ENCODE results near the gene NID2. TPM values are rescaled to one million over a fixed set of nuclear protein-coding genes. Genes with fewer than 3 reads are reported as not detected.

The NID2 gene
- total RNA-seq, 2 donors from 2014 or later = 18.8 to 28.7 TPM

DNA sequence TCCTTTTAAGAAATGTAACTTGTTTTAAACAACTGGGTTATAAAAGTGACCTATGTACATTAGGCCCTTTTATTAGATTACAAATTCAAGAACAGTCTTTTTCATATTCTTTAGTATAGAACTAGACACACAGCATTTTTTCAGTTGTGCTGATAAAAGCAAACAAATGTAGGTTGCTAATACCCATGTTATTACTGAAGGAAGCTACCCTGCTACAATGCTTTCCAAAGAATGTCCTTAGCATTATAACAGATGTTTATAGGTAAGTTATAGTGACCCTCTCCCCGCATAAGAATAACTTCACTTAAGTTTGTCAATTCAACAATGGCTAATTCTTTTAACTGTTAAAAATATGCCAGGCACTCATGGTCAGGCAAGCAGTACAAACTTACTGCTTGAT is 61.6 kb downstream of the NID2 start:
- DNase-seq = no peak
- Histone ChIP-seq H3K9ac (ENCODE audit: low read depth in 2 of 2, low read length in 2 of 2) (no peak overlapping the region), H3K4me1 (no peaks in the 10 kb centered on the region), H3K36me3 (peaks cover 8% of the 10 kb centered on the region), H3K4me3 (no peak overlapping the region), H3K27ac (no peak overlapping the region), H3K9me3 (no peaks in the 10 kb centered on the region), H3K27me3 (no peaks in the 10 kb centered on the region)
- intact Hi-C loops (cut with DNase I) = loop anchor here (10.0 kb wide), 1 partner anchor 468 kb away; no protein-coding TSS in a partner anchor
- TF ChIP-seq, protein P1, sequence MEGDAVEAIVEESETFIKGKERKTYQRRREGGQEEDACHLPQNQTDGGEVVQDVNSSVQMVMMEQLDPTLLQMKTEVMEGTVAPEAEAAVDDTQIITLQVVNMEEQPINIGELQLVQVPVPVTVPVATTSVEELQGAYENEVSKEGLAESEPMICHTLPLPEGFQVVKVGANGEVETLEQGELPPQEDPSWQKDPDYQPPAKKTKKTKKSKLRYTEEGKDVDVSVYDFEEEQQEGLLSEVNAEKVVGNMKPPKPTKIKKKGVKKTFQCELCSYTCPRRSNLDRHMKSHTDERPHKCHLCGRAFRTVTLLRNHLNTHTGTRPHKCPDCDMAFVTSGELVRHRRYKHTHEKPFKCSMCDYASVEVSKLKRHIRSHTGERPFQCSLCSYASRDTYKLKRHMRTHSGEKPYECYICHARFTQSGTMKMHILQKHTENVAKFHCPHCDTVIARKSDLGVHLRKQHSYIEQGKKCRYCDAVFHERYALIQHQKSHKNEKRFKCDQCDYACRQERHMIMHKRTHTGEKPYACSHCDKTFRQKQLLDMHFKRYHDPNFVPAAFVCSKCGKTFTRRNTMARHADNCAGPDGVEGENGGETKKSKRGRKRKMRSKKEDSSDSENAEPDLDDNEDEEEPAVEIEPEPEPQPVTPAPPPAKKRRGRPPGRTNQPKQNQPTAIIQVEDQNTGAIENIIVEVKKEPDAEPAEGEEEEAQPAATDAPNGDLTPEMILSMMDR (IDR thresholded peaks at IDR 0.05) = no peak

DNA sequence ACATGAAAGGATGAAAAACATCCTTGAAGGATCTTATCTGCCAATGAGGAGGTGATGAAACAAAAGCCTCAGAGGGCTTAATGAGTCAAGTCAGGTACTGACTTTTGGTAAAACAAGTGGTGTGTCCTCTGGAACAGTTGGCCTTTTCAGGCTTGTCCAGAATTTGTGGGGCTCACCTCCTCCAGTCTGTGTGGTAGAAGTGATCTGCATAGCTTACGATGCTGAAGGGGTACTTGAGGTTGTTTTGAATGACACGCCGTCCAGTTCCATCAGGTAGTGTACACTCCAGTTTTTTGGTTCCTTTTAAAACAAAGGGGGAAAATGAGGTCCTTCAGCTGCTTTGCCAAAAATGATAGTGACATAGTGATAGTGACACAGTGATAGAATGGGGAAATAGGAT is 62.5 kb downstream of the NID2 start:
- no peak overlapping the region for H3K27ac ChIP-seq
- no peaks in the 10 kb centered on the region for H3K27me3 ChIP-seq
- no peaks in the 10 kb centered on the region for H3K4me1 ChIP-seq
- H3K36me3 ChIP-seq = peaks cover 5% of the 10 kb centered on the region
- no peaks in the 10 kb centered on the region for H3K9me3 ChIP-seq
- no peak overlapping the region for H3K9ac ChIP-seq (ENCODE audit: low read depth in 2 of 2, low read length in 2 of 2)
- TF ChIP-seq, protein P1 (IDR thresholded peaks at IDR 0.05) = no peak
- DNase-seq = no peak
- intact Hi-C loops (cut with DNase I) = loop anchor here (10.0 kb wide), 1 partner anchor 468 kb away; no protein-coding TSS in a partner anchor
- no peak overlapping the region for H3K4me3 ChIP-seq

- Histone ChIP-seq H3K9ac (ENCODE audit: low read depth in 2 of 2, low read length in 2 of 2) (no peak overlapping the region), H3K4me1 (no peaks in the 10 kb centered on the region), H3K9me3 (no peaks in the 10 kb centered on the region), H3K27ac (no peak overlapping the region), H3K36me3 (peaks cover 5% of the 10 kb centered on the region), H3K27me3 (no peaks in the 10 kb centered on the region), H3K4me3 (no peak overlapping the region)
- DNase-seq = no peak
- intact Hi-C loops (cut with DNase I) = loop anchor here (10.0 kb wide), 1 partner anchor 469 kb away; no protein-coding TSS in a partner anchor
- TF ChIP-seq, protein P1 (IDR thresholded peaks at IDR 0.05) = no peak
Measured at GRCh38 chr14:52005625-52006024, 63.2 kb downstream of the NID2 start.

DNA sequence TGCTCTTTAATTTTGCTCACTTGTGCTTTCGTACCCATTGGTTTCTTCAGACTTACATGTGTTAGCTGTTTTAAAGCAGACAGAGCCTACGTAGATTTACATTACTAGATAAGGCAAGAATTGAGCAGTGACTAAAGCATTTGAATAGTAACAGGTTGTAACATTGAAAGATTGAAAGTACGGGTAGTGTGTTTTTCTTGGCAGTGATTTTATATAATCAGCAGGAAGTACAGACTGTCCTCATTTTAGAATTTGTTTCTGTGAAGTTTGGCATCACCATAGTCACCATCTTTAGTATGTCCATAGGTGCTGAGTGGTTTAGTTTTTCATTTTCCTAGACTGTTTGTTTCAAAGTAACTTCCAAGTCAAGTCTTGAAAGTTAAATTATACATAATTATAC is 65.5 kb downstream of the NID2 start:
- DNase-seq = no peak
- TF ChIP-seq, protein P1 (IDR thresholded peaks at IDR 0.05) = no peak
- Histone ChIP-seq H3K27me3 (no peaks in the 10 kb centered on the region), H3K27ac (no peak overlapping the region), H3K36me3 (peaks cover 5% of the 10 kb centered on the region), H3K9ac (ENCODE audit: low read depth in 2 of 2, low read length in 2 of 2) (no peak overlapping the region), H3K4me3 (no peak overlapping the region), H3K4me1 (no peaks in the 10 kb centered on the region), H3K9me3 (no peaks in the 10 kb centered on the region)
- intact Hi-C loops (cut with DNase I) = loop anchor here (10.0 kb wide), 1 partner anchor 471 kb away; no protein-coding TSS in a partner anchor

- H3K27me3 ChIP-seq = no peaks in the 10 kb centered on the region
- H3K4me3 ChIP-seq = no peak overlapping the region
- intact Hi-C loops (cut with DNase I) = loop anchor here (10.0 kb wide), 1 partner anchor 472 kb away; no protein-coding TSS in a partner anchor
- H3K9me3 ChIP-seq = no peaks in the 10 kb centered on the region
- H3K27ac ChIP-seq = no peak overlapping the region
- H3K36me3 ChIP-seq = peaks cover 5% of the 10 kb centered on the region
- DNase-seq = no peak
- TF ChIP-seq, protein P1 (IDR thresholded peaks at IDR 0.05) = no peak
- no peaks in the 10 kb centered on the region for H3K4me1 ChIP-seq
- H3K9ac ChIP-seq (ENCODE audit: low read depth in 2 of 2, low read length in 2 of 2) = no peak overlapping the region
Measured at GRCh38 chr14:52002542-52002941, 66.3 kb downstream of the NID2 start.
